OCI-LY7 (cell line): ENCODE data around the gene ITGB7. TPM values are rescaled to one million over a fixed set of nuclear protein-coding genes. Genes with fewer than 3 reads are reported as not detected.

ENCODE experiments used
- BruUV-seq: library from RNA; stranded (reverse); fragments of 400-500 nt; replicated peaks from 2 replicates; lab custom pipeline; 2021; lab: Mats Ljungman, UMichigan
- CTCF ChIA-PET: fragments of 300-600 bp; sonication (Branson Sonifier 250); formaldehyde crosslinking; loops from one replicate; lab custom pipeline; 2022; ENCODE audit warnings: antibody characterized with exemption; ENCODE audit not compliant: unreplicated experiment; lab: Charles Lee
- POLR2A ChIA-PET: fragments of 300-600 bp; sonication (Branson Sonifier 250); formaldehyde crosslinking; loops from one replicate; lab custom pipeline; 2022; ENCODE audit warnings: antibody characterized with exemption; lab: Charles Lee
- DNase-seq: peaks from one replicate; pipeline ENCODE4 v3.0.0-alpha.2; 2015; ENCODE audit warnings: low spot score
- H2AFZ ChIP-seq: fragments of 200-600 bp; sonication (generic), shearing (Covaris generic); 2 replicates; pipeline ENCODE4 v1.6.1; 2014; ENCODE audit warnings: mild to moderate bottlenecking, antibody characterized with exemption, low read length, moderate library complexity
- H3K27ac ChIP-seq: fragments of 200-600 bp; sonication (generic); 2 replicates; pipeline ENCODE4 v1.5.1; 2014; ENCODE audit warnings: mixed run types, low read depth, mild to moderate bottlenecking, moderate library complexity, low read length, inconsistent platforms; ENCODE audit not compliant: poor library complexity, severe bottlenecking
- H3K36me3 ChIP-seq: fragments of 200-600 bp; sonication (generic); 2 replicates; pipeline ENCODE4 v1.6.1; 2014; ENCODE audit warnings: mild to moderate bottlenecking, antibody characterized with exemption, low read length, moderate library complexity, mixed read lengths; ENCODE audit not compliant: insufficient read depth
- H3K4me1 ChIP-seq: fragments of 200-600 bp; sonication (generic); 2 replicates; pipeline ENCODE4 v1.5.1; 2014; ENCODE audit warnings: mild to moderate bottlenecking, low read length; ENCODE audit not compliant: insufficient read depth, poor library complexity, severe bottlenecking
- H3K4me2 ChIP-seq: fragments of 200-600 bp; sonication (generic); 2 replicates; pipeline ENCODE4 v1.6.1; 2014; ENCODE audit warnings: mild to moderate bottlenecking, low read length
- H3K4me3 ChIP-seq: fragments of 200-600 bp; sonication (generic); 2 replicates; pipeline ENCODE4 v1.5.1; 2014; ENCODE audit warnings: mild to moderate bottlenecking, low read depth, low read length; ENCODE audit not compliant: poor library complexity, severe bottlenecking
- H3K79me2 ChIP-seq: fragments of 200-600 bp; sonication (generic); 2 replicates; pipeline ENCODE4 v1.6.1; 2016; ENCODE audit warnings: low read depth, mild to moderate bottlenecking, low read length, moderate library complexity, mixed read lengths; ENCODE audit not compliant: insufficient read depth
- H3K9me2 ChIP-seq: fragments of 200-600 bp; sonication (generic); 2 replicates; pipeline ENCODE4 v1.6.1; 2016; ENCODE audit warnings: mild to moderate bottlenecking, low read length, mixed read lengths; ENCODE audit not compliant: insufficient read depth
- H3K9me3 ChIP-seq: fragments of 200-600 bp; sonication (generic); 2 replicates; pipeline ENCODE4 v1.6.1; 2014; ENCODE audit warnings: mild to moderate bottlenecking, mixed run types, low read length, mixed read lengths
- H4K20me1 ChIP-seq: fragments of 200-600 bp; sonication (generic); 2 replicates; pipeline ENCODE4 v1.6.1; 2014; ENCODE audit warnings: mild to moderate bottlenecking, antibody characterized with exemption, low read length, moderate library complexity, mixed read lengths; ENCODE audit not compliant: insufficient read depth
- CTCF ChIP-seq: fragments of 200-600 bp; sonication (generic); conservative IDR thresholded peaks from 2 replicates; pipeline ENCODE4 v1.5.1; 2014; ENCODE audit warnings: mild to moderate bottlenecking, antibody characterized with exemption, low read length, moderate library complexity, mixed read lengths
- EZH2phosphoT487 ChIP-seq: fragments of 200-600 bp; sonication (generic); IDR thresholded peaks from 2 replicates; pipeline ENCODE4 v1.6.1; 2018; ENCODE audit warnings: low read depth, borderline replicate concordance, mild to moderate bottlenecking, mixed run types, antibody characterized with exemption, low read length, moderate library complexity, mixed read lengths
- intact Hi-C: fragments of 100-400 bp; cut with micrococcal nuclease; formaldehyde crosslinking; loops from one replicate; pipeline ENCODE4 v1.10.0; 2022; ENCODE audit not compliant: unreplicated experiment
- total RNA-seq, 2 experiments: library from RNA; depleted of rRNA in 1 of 2; stranded (reverse); fragments of >200 nt in 1 of 2; shearing (Covaris generic) in 1 of 2; gene quantifications; 2 replicates each; pipeline ENCODE4 v1.2.3, GENCODE V29; 2014 to 2022

The ITGB7 gene
- total RNA-seq, 2 experiments from 2014 or later = 51.7 to 207 TPM

GRCh38 chr12:53236443-53237111, 29.5 kb upstream of the ITGB7 start:
- no peak for DNase-seq
- H3K79me2 ChIP-seq = no peaks in the 10 kb centered on the region
- H3K4me3 ChIP-seq = no peak overlapping the region
- H3K4me1 ChIP-seq = peaks cover 11% of the 10 kb centered on the region
- no peak overlapping the region for H3K4me2 ChIP-seq
- ChIA-PET CTCF (interaction anchor here (2.3 kb wide), 1 partner anchor 31 kb away, joined by 8 read pairs; the partner anchor contains the start of gene ESPL1), POLR2A (interaction anchor here (1.3 to 1.9 kb wide), 2 partner anchors 20 to 31 kb away, joined by 3 to 6 read pairs; partner anchors contain the start of gene ESPL1)
- TF ChIP-seq CTCF (no peak), EZH2phosphoT487 (no peak)
- intact Hi-C loops = no loop called here
- H4K20me1 ChIP-seq = no peaks in the 10 kb centered on the region
- H3K27ac ChIP-seq = no peak overlapping the region
- no peaks in the 10 kb centered on the region for H3K9me3 ChIP-seq
- H2AFZ ChIP-seq = no peak overlapping the region
- no TSS peak for BruUV-seq
- no peaks in the 10 kb centered on the region for H3K9me2 ChIP-seq
- no peaks in the 10 kb centered on the region for H3K36me3 ChIP-seq

- no peaks in the 10 kb centered on the region for H3K9me3 ChIP-seq
- no TSS peak for BruUV-seq
- H3K4me3 ChIP-seq = no peak overlapping the region
- H3K27ac ChIP-seq = no peak overlapping the region
- TF ChIP-seq CTCF (no peak), EZH2phosphoT487 (no peak)
- no peak overlapping the region for H2AFZ ChIP-seq
- H3K9me2 ChIP-seq = no peaks in the 10 kb centered on the region
- intact Hi-C loops = no loop called here
- ChIA-PET CTCF (interaction anchor here (2.3 kb wide), 1 partner anchor 32 kb away, joined by 8 read pairs; the partner anchor contains the start of gene ESPL1), POLR2A (no interaction called here)
- H3K4me2 ChIP-seq = no peak overlapping the region
- no peak for DNase-seq
- H3K36me3 ChIP-seq = no peaks in the 10 kb centered on the region
- no peaks in the 10 kb centered on the region for H3K79me2 ChIP-seq
- H3K4me1 ChIP-seq = peaks cover 12% of the 10 kb centered on the region
- H4K20me1 ChIP-seq = no peaks in the 10 kb centered on the region
Measured at GRCh38 chr12:53235742-53236442, 28.8 kb upstream of the ITGB7 start.

- Histone ChIP-seq H3K36me3 (no peaks in the 10 kb centered on the region), H3K9me3 (no peaks in the 10 kb centered on the region), H2AFZ (no peak overlapping the region), H3K4me1 (peaks cover 12% of the 10 kb centered on the region), H3K9me2 (no peaks in the 10 kb centered on the region), H3K79me2 (no peaks in the 10 kb centered on the region), H4K20me1 (no peaks in the 10 kb centered on the region), H3K27ac (no peak overlapping the region), H3K4me3 (no peak overlapping the region), H3K4me2 (no peak overlapping the region)
- TF ChIP-seq CTCF = no peak
- no peak for TF ChIP-seq EZH2phosphoT487
- no peak for DNase-seq
- BruUV-seq = no TSS peak
- CTCF ChIA-PET = interaction anchor here (2.3 kb wide), 1 partner anchor 33 kb away, joined by 8 read pairs; the partner anchor contains the start of gene ESPL1
- intact Hi-C loops = no loop called here
- POLR2A ChIA-PET = no interaction called here
Measured at GRCh38 chr12:53235164-53235563, 28.1 kb upstream of the ITGB7 start.
